GM06990 (cell line): Measurements from ENCODE around the gene PHACTR1.

Experiments used
- DNase-seq: peaks from one replicate; pipeline ENCODE4 v3.0.0-alpha.2; 2011; ENCODE audit not compliant: insufficient read length; ENCODE audit errors: extremely low read depth
- H3K27me3 ChIP-seq: replicated peaks from 2 replicates; pipeline ENCODE4 v1.6.0; 2011; ENCODE audit warnings: low read length; ENCODE audit not compliant: control insufficient read depth, insufficient read depth
- H3K36me3 ChIP-seq: 2 replicates; pipeline ENCODE4 v1.5.1; 2011; ENCODE audit warnings: low read length; ENCODE audit not compliant: control insufficient read depth, insufficient read depth
- H3K4me3 ChIP-seq: replicated peaks from 2 replicates; pipeline ENCODE4 v1.5.1; 2011; ENCODE audit warnings: low read depth, mild to moderate bottlenecking, control low read depth, low read length
- CTCF ChIP-seq: IDR thresholded peaks from 2 replicates; pipeline ENCODE4 v1.5.1; 2011; ENCODE audit warnings: low read length, control low read depth, mild to moderate bottlenecking, inconsistent platforms; ENCODE audit not compliant: insufficient read depth, poor library complexity, severe bottlenecking

Gene PHACTR1

GRCh38 chr6:13201336-13201735 lies 484.8 kb downstream of the PHACTR1 start:
- H3K36me3 ChIP-seq, result no peaks in the 10 kb centered on the region
- H3K27me3 ChIP-seq, result no peaks in the 10 kb centered on the region; the same call in none of the 2 replicates
- DNase-seq, result no peak
- no peak for TF ChIP-seq CTCF
- H3K4me3 ChIP-seq, result no peak overlapping the region

- Histone ChIP-seq H3K36me3 (no peaks in the 10 kb centered on the region), H3K27me3 (no peaks in the 10 kb centered on the region; the same call in none of the 2 replicates), H3K4me3 (no peak overlapping the region)
- DNase-seq, result no peak
- TF ChIP-seq CTCF, result no peak
Observed at GRCh38 chr6:13203145-13203544, 486.6 kb downstream of the PHACTR1 start.

GRCh38 chr6:13205106-13205505 lies 488.5 kb downstream of the PHACTR1 start:
- TF ChIP-seq CTCF, result no peak

GRCh38 chr6:13212096-13212495 lies 495.5 kb downstream of the PHACTR1 start:
- DNase-seq, result no peak
- Histone ChIP-seq H3K4me3 (no peak overlapping the region), H3K27me3 (no peaks in the 10 kb centered on the region; the same call in 1 of the 2 replicates), H3K36me3 (no peaks in the 10 kb centered on the region)
- TF ChIP-seq CTCF, result no peak

More at GRCh38 chr6:13205106-13205505, 488.5 kb downstream of the PHACTR1 start:
- Histone ChIP-seq H3K36me3 (no peaks in the 10 kb centered on the region), H3K4me3 (no peak overlapping the region), H3K27me3 (no peaks in the 10 kb centered on the region; the same call in none of the 2 replicates)
- no peak for DNase-seq

- H3K27me3 ChIP-seq, result no peaks in the 10 kb centered on the region; the same call in 1 of the 2 replicates
- DNase-seq, result no peak
- no peak for TF ChIP-seq CTCF
- H3K36me3 ChIP-seq, result no peaks in the 10 kb centered on the region
- no peak overlapping the region for H3K4me3 ChIP-seq
Observed at GRCh38 chr6:13212538-13212937, 496.0 kb downstream of the PHACTR1 start.

- Histone ChIP-seq H3K36me3 (no peaks in the 10 kb centered on the region), H3K27me3 (no peaks in the 10 kb centered on the region), H3K4me3 (no peak overlapping the region)
- no peak for TF ChIP-seq CTCF
- DNase-seq, result no peak
Observed at GRCh38 chr6:13215390-13215789, 498.8 kb downstream of the PHACTR1 start.
